Activated naive CD8-positive, alpha-beta T cell treated with anti-CD3 and anti-CD28 coated beads, Interleukin-2, amount 50 U/mL, for 16 hours (primary cell): ENCODE measurements around the gene RRM1.
"Not testable (repeated sequence)": the region's sequence is repeated elsewhere in the genome, so short reads cannot be mapped to it uniquely, and the experiment has no call there.

Experiments used
- DNase-seq: peaks from one replicate; pipeline ENCODE4 v3.0.0-alpha.2; 2020; ENCODE audit warnings: low read depth, low spot score

Gene RRM1

GRCh38 chr11:4138497-4138896 is 43.9 kb downstream of the RRM1 start:
- no peak for DNase-seq

DNA sequence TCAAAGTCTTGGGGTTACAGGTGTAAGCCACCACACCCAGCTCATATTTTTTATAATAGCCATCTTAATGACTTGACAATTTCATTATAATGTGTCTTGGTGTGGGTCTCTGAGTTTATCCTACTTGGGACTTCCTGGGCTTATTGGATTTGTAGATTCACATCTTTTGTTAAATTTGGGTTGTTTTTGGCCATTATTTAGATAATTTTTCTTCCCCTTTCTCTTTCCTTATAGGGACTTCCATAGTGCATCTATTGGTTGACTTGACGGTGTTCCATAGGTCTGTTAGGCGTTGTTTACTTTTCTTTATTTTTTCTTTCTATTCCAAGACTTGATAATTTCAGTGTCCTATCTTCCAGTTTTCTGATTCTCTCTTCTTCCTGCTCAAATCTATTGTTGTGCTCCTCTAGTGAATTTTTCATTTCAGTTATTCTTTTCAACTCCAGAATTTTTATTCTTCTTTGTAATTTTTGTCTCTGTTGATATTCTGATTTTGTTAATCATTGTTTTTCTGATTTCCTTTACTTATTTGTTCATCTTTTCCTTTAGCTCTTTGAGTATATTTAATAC is 45.6 kb downstream of the RRM1 start:
- no peak for DNase-seq

GRCh38 chr11:4146070-4146771 is 51.6 kb downstream of the RRM1 start:
- no peak for DNase-seq

DNA sequence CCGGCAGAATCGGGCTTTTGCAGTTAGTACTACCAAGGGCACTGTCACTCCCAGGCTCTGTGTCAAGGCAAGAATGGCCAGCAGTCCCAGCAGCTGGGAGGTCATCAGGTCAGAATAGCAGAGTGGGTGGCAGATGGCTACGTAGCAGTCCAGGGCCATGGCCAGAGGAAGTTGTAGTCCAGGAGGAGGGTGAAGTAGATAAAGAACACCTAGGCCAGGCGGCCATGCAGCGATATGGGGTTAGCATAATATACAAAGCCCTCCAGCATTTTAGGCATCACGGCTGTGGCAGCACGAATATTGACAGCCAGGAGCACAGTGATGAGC is 52.1 kb downstream of the RRM1 start:
- DNase-seq: no peak

GRCh38 chr11:4154503-4154902 is 59.9 kb downstream of the RRM1 start:
- no peak for DNase-seq

DNA sequence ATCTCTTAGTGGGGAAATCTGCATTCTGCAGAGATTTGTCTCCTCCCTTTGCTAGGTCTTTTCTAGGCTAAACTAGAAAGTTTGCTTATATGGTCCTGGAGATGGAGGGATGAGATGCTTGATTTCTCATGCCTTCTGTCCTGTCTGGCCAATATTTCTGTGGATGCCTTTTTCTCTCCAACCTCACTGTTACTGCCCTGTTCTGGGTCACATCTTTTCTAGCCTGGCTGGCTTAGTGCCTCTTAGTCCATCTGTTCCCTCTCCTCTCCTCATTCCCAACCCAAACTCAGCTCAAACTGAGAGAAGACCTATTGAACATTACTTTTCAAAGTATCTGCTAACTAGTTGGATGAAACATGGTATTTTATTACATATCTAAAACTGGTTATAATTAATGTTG is 62.0 kb downstream of the RRM1 start:
- no peak for DNase-seq

DNA sequence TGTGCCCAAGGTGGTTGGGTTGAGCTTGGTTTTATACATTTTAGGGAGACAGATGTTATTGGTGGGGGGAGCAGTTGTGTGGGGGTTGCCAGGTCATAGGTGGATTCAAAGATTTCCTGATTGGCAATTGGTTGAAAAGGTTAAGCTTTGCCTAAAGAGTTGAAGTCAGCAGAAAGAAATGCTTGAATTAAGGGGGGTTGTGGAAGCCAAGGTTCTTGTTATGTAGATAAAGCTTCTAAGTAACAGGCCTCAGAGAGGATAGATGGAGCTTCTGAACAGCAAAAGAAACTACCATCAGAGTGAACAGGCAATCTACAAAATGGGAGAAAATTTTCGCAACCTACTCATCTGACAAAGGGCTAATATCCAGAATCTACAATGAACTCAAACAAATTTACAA is 64.2 kb downstream of the RRM1 start:
- DNase-seq: not testable (repeated sequence)

DNA sequence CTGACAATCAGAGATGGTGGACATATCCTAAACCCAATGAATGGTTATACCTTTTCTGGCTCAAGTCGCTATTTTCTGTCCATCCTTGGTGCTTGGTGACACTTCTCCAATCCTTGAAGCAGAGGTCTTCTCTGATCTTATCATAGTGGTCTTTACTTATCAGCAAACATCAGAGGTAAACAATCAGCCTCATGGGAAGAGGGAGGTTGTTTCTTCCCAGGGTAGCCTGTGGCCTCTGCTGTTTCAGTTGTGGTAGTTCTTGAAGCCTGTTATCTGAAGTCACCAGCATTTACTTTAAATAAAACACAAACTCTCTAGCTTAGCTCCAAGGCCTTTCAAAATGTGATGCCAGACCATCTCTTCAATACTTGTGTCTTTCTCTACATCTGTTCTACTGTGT is 66.7 kb downstream of the RRM1 start:
- no peak for DNase-seq

GRCh38 chr11:4164884-4165590 is 70.4 kb downstream of the RRM1 start:
- DNase-seq: no peak

GRCh38 chr11:4167292-4167691 is 72.7 kb downstream of the RRM1 start:
- no peak for DNase-seq

DNA sequence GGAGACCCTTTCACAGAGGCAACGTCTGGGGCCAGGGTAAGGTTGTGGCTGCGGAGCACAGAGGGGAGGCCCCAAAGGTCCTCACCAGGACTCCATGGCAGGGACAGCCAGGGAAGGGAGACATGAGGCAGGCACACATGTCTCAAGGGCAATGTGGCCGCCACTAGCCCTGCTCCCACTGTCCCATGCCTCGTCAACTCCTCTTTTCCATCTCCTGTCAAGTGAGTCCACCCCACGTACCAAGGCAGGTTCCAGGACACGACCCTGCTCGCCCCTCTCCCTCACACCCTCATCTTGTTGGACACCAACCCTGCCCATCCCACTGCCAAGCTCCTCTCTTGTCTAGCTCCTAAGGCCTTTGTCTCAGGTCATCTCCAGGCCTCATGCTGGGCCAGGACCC is 73.2 kb downstream of the RRM1 start:
- no peak for DNase-seq

DNA sequence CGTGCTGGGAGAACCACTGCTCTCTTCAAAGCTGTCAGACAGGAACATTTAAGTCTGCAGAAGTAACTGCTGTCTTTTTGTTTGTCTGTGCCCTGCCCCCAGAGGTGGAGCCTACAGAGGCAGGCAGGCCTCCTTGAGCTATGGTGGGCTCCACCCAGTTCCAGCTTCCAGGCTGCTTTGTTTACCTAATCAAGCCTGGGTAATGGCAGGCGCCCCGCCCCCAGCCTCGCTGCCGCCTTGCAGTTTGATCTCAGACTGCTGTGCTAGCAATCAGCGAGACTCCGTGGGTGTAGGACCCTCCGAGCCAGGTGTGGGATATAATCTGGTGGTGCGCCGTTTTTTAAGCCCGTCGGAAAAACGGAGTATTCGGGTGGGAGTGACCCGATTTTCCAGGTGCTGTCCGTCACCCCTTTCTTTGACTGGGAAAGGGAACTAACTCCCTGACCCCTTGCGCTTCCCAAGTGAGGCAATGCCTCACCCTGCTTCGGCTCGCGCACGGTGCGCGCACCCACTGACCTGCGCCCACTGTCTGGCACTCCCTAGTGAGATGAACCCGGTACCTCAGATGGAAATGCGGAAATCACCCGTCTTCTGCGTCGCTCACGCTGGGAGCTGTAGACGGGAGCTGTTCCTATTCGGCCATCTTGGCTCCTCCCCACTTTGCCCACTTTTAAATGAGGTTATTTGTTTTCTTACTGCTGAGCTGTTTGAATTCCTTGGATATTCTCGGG is 81.2 kb downstream of the RRM1 start:
- not testable (repeated sequence) for DNase-seq

DNA sequence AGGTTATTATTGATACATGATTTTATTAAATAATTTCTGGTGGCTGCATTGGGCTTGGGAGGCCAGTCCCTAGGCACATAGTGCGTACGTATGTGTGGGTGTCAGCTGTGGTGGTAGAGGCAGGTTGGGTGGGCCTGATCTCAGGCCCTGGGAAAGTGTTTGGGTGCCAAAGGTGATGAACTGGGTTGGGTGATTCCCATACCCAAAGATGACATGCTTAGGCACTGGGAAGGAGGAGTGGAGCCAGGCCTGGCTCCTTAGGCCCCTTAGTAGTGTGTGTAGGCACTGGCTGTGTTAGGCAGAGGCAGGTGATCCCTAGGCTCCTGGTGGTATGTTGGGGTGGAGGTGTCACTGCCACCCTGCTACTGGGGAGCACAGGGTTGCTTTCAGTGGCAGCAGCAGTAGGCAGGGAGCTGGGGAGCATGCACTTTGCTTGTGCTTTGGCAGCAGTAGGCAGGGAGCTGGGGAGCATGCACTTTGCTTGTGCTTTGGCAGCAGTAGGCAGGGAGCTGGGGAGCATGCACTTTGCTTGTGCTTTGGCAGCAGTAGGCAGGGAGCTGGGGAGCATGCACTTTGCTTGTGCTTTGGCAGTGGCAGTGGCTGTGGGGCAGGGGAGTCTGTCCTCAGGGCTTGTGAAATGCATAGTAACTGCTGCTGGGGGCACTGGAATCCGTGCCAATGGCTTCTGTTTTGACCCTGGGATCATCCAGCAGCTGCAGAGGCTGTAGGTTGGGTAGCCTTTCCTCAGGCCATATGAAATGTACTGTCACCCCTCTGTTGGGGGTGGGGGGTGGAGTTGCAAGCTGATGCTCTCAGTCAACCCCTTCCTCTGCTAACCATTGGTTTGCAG is 84.4 kb downstream of the RRM1 start:
- no peak for DNase-seq

GRCh38 chr11:4180441-4181183 is 86.0 kb downstream of the RRM1 start:
- no peak for DNase-seq

- DNase-seq: no peak
Measured at GRCh38 chr11:4181782-4182721, 87.5 kb downstream of the RRM1 start.

DNA sequence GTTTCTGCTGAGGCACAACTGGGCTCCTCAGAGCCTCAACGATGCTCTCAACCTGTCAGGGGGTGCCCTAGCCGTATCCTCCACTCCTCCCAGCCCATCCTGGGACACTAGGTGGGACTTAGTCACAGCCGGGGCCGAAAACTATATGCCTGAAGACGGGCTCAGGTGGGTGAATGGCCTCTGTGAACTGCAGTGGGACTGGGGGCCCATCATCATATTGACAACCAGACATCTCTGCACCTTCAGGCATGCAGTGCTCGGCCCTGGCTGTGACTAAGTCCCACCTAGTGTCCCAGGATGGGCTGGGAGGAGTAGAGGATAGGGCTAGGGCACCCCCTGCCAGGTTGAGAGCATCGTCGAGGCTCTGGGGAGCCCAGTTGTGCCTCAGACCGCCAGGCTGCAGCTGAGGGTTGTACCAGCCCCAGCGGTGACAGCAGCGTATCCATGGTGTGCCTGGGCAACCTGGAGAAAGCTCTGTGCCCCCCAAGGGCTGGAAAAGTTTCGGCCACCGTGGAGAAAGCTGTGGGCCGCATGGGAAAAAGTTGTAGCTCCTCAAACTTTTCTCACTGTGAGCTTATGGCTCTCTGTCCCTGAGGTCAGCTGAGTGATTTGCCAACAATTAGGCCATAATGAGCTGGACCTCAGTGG is 88.9 kb downstream of the RRM1 start:
- DNase-seq: no peak

- no peak for DNase-seq
Measured at GRCh38 chr11:4184163-4184916, 89.7 kb downstream of the RRM1 start.

GRCh38 chr11:4185561-4185960 is 91.0 kb downstream of the RRM1 start:
- no peak for DNase-seq
